Measurements from ENCODE around the gene MSRB1.
"Not testable (repeated sequence)": the region's sequence is repeated elsewhere in the genome, so short reads cannot be mapped to it uniquely, and the experiment has no call there.

The MSRB1 gene

DNA sequence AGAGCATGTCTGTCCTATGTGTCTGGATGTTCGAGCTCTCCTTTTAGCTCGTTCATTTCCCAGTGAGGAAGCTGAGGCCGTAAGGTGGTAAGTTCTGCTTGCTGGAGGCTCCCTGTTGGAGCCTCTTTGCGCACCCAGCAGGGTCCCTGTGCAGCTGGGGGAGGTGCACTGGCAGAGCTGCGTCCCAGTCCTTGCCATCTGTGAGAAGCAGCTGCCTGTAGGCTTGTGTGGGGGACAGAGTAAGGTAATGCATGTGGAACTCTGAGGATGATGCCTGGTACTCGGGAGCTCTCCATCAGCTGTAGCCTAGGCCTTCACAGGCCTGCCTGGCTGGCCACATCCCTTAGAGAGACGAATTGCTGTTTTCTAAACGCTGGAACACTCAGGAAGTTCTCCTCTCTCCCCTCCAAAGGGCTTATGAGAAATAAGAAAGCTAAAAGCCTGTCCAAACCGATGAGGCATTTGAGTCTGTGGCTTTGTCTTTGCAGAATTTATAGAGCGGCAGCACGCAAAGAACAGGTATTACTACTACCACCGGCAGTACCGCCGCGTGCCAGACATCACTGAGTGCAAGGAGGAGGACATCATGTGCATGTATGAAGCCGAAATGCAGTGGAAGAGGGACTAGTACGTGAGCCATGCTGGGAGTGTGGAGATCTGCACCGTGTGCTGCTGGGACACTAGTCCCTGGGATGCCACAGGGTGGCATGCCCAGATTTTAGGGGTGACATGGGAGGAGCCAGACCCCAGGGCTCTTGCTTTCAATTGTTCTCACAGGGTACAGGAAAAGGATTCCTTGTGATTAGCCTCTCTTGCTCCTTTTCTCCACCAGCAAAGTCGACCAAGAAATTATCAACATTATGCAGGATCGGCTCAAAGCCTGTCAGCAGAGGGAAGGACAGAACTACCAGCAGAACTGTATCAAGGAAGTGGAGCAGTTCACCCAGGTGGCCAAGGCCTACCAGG lies 17.9 kb upstream of the MSRB1 start:
- peak; percentile 30 to 50 for DNase-seq

DNA sequence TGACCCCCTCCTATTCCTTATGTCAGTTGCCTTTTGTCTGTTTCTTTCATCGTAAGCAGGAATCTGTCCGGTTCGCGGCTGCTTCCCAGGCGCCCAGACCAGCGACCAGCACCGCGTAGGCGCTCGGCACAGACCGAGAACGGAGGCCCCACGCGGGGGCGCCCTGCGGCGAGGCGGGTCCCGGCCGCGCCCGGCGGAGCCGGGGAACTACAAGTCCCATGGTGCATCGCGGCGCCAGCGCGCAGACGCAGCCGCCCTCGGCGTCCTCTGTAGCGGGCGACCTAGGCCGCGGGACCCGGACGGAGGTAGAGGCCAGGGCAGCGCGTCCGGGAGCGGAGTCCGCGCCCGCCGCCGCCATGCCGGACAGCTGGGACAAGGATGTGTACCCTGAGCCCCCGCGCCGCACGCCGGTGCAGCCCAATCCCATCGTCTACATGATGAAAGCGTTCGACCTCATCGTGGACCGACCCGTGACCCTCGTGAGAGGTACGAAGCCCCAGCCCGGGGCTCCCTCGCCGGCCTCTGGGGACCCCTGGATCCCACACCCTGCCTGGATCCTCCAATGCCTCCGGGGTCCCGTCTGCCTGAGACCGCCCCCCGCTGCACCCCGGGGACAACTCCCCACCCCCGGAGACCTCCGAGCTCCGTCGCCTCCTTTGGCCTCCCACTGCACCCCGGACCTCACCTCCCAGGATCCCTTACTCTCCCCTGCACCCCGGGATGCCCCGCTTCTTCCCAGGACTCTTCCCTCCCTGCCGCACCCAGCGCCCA lies 16.5 kb upstream of the MSRB1 start, which contains the start of gene NDUFB10:
Gene NDUFB10, plus strand, starts transcription at position 270 of the 771 bp plus-strand sequence. Its CDS starts 87 bp downstream, at position 357.
- peak; percentile 87 to 95 for DNase-seq

DNA sequence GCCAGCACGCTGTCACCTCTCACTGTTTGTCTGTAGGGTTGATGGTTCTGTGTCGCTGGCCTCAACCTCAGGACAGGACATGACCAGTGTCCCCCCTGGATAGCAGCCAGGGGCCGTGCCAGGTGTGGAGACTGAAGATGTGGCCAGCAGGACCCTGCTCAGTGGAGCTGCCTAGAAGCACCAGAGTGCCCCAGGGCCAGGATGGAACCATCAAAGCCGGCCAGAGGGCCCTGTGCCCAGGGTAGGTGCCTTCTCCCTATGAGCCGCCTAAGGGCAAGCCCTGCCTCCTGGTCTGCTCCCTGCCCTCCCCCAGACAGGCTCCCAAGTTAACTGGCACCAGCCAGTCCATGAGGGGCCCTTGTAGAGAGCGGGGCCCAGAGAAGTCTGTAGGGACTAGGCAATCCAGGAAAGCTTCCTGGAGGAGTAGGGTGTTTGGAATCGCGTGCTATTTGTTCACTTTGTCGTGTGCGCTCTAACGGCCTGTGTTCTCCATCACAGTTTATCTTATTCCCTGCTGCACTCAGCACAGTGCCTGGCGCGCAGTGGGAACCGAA lies 15.8 kb upstream of the MSRB1 start:
- DNase-seq: no peak

GRCh38 chr16:1958143-1958491 lies 15.1 kb upstream of the MSRB1 start:
- DNase-seq: not testable (repeated sequence)

GRCh38 chr16:1957434-1958142 lies 14.6 kb upstream of the MSRB1 start:
- not testable (repeated sequence) for DNase-seq

DNA sequence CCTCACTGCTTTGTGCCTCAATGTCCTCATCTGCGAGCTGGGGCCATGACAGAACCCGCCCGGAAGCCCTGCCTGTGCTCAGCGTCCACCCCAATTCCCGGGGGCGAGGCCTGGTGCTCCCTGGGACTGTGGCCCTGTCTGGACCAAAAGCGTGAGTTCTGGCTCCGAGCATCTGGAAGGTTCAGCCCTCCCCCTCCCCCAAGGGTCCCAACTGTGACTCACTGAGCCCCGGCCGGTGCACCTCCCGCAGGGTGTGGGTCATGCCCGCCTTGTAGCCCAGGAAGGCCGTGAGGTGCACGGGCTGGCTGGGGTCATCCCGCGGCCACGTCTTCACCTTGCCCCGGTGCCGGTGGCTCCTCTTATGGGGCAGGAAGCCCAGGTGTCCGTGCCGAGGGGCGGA lies 10.7 kb upstream of the MSRB1 start:
- DNase-seq: no peak

DNA sequence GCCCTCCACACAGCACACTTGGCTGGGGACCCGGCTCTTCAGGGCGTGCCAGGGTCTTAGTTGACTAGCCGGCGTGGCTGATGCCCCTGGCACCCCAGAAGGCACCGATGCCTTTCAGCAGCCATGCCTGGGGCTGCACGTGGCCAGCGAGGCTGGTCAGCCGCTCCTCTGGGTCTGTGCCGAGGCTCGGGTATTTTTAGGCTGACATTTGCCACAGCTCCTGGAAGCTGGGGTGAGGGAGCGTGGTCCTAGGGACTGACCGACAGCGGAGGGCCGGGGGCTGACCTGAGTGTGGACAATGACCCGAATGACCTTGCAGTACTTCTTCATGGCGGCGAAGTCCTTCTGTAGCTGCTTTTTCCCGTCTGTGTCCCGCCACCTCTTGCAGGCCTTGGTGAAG lies 7.6 kb upstream of the MSRB1 start:
- DNase-seq: no peak

- DNase-seq: no peak
These were observed 7.0 kb upstream of the MSRB1 start for GRCh38 chr16:1950047-1950446.

DNA sequence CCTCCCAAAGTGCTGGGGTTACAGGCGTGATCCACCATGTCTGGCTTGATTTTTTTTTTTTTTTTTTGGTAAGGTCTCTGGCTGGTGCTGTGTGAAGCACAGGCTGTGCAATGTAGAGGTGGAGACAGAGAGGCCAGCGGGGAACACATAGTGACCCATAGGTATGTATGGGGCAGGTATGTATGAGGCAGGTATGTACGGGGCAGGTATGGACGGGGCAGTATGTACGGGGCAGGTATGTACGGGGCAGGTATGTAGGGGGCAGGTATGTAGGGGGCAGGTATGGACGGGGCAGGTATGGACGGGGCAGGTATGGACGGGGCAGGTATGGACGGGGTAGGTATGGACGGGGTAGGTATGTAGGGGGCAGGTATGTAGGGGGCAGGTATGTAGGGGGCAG lies 6.5 kb upstream of the MSRB1 start:
- DNase-seq: no peak

- no peak for DNase-seq
These were observed 4.3 kb upstream of the MSRB1 start for GRCh38 chr16:1947369-1947670.

- no peak for DNase-seq
These were observed 3.7 kb upstream of the MSRB1 start for GRCh38 chr16:1946495-1947368.

- no peak for DNase-seq
These were observed 2.8 kb upstream of the MSRB1 start for GRCh38 chr16:1945559-1946391.

- DNase-seq: no peak
These were observed 1.7 kb upstream of the MSRB1 start for GRCh38 chr16:1944612-1945199.

GRCh38 chr16:1942047-1942809 lies 771 bp downstream of the MSRB1 start:
- DNase-seq: no peak

- no peak for DNase-seq
These were observed 1.6 kb downstream of the MSRB1 start for GRCh38 chr16:1941162-1942046.

GRCh38 chr16:1940273-1941161 lies 2.5 kb downstream of the MSRB1 start:
- no peak for DNase-seq

DNA sequence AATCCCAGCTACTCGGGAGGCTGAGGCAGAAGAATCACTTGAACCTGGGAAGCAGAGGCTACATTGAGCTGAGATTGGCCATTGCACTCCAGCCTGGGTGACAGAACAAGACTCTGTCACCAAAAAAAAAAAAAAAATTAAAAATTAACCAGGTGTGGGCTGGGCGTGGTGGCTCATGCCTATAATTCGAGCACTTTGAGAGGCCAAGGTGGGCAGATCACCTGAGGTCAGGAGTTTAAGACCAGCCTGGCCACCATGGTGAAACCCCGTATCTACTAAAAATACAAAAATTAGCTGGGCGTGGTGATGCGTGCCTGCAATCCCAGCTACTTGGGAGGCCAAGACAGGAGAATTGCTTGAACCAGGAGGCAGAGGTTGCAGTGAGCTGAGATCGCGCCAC lies 3.2 kb downstream of the MSRB1 start:
- not testable (repeated sequence) for DNase-seq

DNA sequence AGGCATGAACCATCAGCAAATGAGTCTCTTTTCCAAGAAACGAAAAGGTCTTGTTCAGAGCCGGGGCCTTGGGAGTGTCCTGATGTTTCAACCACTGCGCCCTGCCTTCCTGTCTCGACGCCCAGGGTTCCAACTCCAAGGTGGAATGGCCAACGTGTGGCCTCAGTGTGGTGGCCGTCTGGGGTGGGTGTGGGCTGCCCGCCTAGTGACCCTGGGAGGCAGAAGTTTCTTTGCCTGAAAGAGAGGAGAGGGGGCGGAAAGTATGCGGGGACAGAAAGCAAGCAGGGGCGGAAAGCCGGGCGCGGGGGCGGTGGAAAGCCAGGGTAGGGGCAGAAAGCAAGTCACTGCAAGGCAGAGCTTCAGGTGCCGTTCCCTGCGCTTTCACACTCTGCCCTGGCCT lies 4.1 kb downstream of the MSRB1 start:
- DNase-seq: no peak

All from stimulated activated CD4-positive, alpha-beta T cell treated with anti-CD3 and anti-CD28 coated beads, Interleukin-4, amount 100 ng/mL, for 4 hours (primary cell).